Body of pancreas (tissue), 4 donors: Measurements from ENCODE around the gene IFI30. TPM values are rescaled to one million over a fixed set of nuclear protein-coding genes. Genes with fewer than 3 reads are reported as not detected.

ENCODE experiments used
- ATAC-seq: fragments of 150-250 bp; one replicate; pipeline ENCODE4 v1.9.1; 2016
- DNase-seq, 4 donors: peaks; one replicate each; pipeline ENCODE4 v3.0.0-alpha.2; 2019
- H3K27ac ChIP-seq, 4 donors: fragments of 200-600 bp; sonication (generic); 1 replicate in 3 of 4; 2 replicates in 1 of 4; pipeline versions ENCODE4 v1.5.1 to v1.6.1; 2016 to 2019; ENCODE audit warnings: mild to moderate bottlenecking in 1 of 4, mixed read lengths in 1 of 4, moderate library complexity in 1 of 4
- H3K27me3 ChIP-seq, 2 donors: fragments of 200-600 bp; sonication (generic); one replicate each; pipeline ENCODE4 v1.6.0; 2016; ENCODE audit warnings: mild to moderate bottlenecking in 1 of 2
- H3K36me3 ChIP-seq, 2 donors: fragments of 200-600 bp; sonication (generic); replicated peaks in 1 of 2; 2 replicates each; pipeline ENCODE4 v1.5.1; 2016; ENCODE audit warnings: low read depth in 2 of 2; ENCODE audit not compliant: insufficient read depth in 1 of 2
- H3K4me1 ChIP-seq: fragments of 200-600 bp; sonication (generic); one replicate; pipeline ENCODE4 v1.6.0; 2016
- H3K4me3 ChIP-seq, 2 donors: fragments of 200-600 bp; sonication (generic); 1 replicate in 1 of 2; 2 replicates in 1 of 2; pipeline ENCODE4 v1.5.1; 2016 to 2019
- H3K9me3 ChIP-seq, 3 donors: fragments of 200-600 bp; sonication (generic); 1 replicate in 2 of 3; 2 replicates in 1 of 3; pipeline ENCODE4 v1.5.1; 2016
- CTCF ChIP-seq, 7 experiments: fragments of 450-650 bp in 4 of 7; fragments of 200-600 bp in 3 of 7; sonication (generic) in 3 of 7; IDR thresholded peaks; one replicate each; pipeline ENCODE4 v1.5.1; 2016 to 2019; ENCODE audit warnings: antibody characterized with exemption in 7 of 7
- POLR2A ChIP-seq, 3 donors: fragments of 450-650 bp; IDR thresholded peaks; one replicate each; pipeline ENCODE4 v1.6.1; 2016; ENCODE audit warnings: antibody characterized with exemption in 3 of 3, mild to moderate bottlenecking in 2 of 3
- WGBS, 2 donors: methylation state at CpG; one replicate each; pipeline ENCODE4 v1.1.5; 2017; 5-methylcytosine and 5-hydroxymethylcytosine counted together
- intact Hi-C: fragments of 100-400 bp; cut with DNase I; formaldehyde crosslinking; loops from one replicate; pipeline ENCODE4 v1.15.1; 2023
- total RNA-seq, 2 donors: library from RNA; depleted of rRNA; stranded (reverse); fragments of >200 nt; gene quantifications; one replicate each; pipeline ENCODE4 v1.1.0, GENCODE V29; 2016

Gene IFI30
- total RNA-seq, 2 donors from 2014 or later = 30.3 to 32.9 TPM

- Histone ChIP-seq H3K27me3 (no peaks in the 10 kb centered on the region), H3K27ac (peak overlapping the region; percentile 40 to 88 (median 68)), H3K4me3 (no peak overlapping the region), H3K36me3 (no peaks in the 10 kb centered on the region), H3K4me1 (peaks cover 25% of the 10 kb centered on the region), H3K9me3 (no peaks in the 10 kb centered on the region)
- 80 to 91% methylated on average over 7 of the region's 7 CpGs for WGBS, 2 donors
- TF ChIP-seq POLR2A (IDR thresholded peaks at IDR 0.05) = no peak
- TF ChIP-seq CTCF (IDR thresholded peaks at IDR 0.05) = no peak
- intact Hi-C loops = no loop called here
- DNase-seq (no peak), ATAC-seq (no peak)
Measured at GRCh38 chr19:18172331-18173053, 1.1 kb upstream of the IFI30 start.

GRCh38 chr19:18173054-18173571 is 500 bp upstream of the IFI30 start:
- intact Hi-C loops = no loop called here
- H3K4me3 ChIP-seq = no peak overlapping the region
- H3K4me1 ChIP-seq = peaks cover 25% of the 10 kb centered on the region
- no peaks in the 10 kb centered on the region for H3K27me3 ChIP-seq
- H3K36me3 ChIP-seq = no peaks in the 10 kb centered on the region
- no peaks in the 10 kb centered on the region for H3K9me3 ChIP-seq
- peak overlapping the region; percentile 60 to 88 (median 79) for H3K27ac ChIP-seq
- ATAC-seq = no peak
- DNase-seq = peak in 1 of 4 donors; percentile 80
- TF ChIP-seq POLR2A (IDR thresholded peaks at IDR 0.05) (no peak), CTCF (IDR thresholded peaks at IDR 0.05) (no peak)
- WGBS, 2 donors = 69 to 79% methylated on average over 15 to 17 of the region's 18 CpGs

- Histone ChIP-seq H3K36me3 (no peaks in the 10 kb centered on the region), H3K9me3 (no peaks in the 10 kb centered on the region), H3K27me3 (no peaks in the 10 kb centered on the region), H3K4me3 (no peak overlapping the region), H3K27ac (peak overlapping the region in 2 of 4 donors; percentile 60 to 88), H3K4me1 (peaks cover 25% of the 10 kb centered on the region)
- no peak for DNase-seq
- TF ChIP-seq CTCF (IDR thresholded peaks at IDR 0.05) (no peak), POLR2A (IDR thresholded peaks at IDR 0.05) (no peak)
- WGBS, 2 donors = 72 to 82% methylated on average over 6 to 11 of the region's 11 CpGs
- intact Hi-C loops = no loop called here
- ATAC-seq = no peak
Measured at GRCh38 chr19:18174983-18175382, 1.4 kb downstream of the IFI30 start.

GRCh38 chr19:18176367-18177310 is 3.0 kb downstream of the IFI30 start:
- intact Hi-C loops = no loop called here
- Histone ChIP-seq H3K27ac (no peak overlapping the region), H3K36me3 (no peaks in the 10 kb centered on the region), H3K9me3 (no peaks in the 10 kb centered on the region), H3K4me1 (peaks cover 22% of the 10 kb centered on the region), H3K27me3 (no peaks in the 10 kb centered on the region), H3K4me3 (no peak overlapping the region)
- TF ChIP-seq POLR2A (IDR thresholded peaks at IDR 0.05) (no peak), CTCF (IDR thresholded peaks at IDR 0.05) (no peak)
- DNase-seq (no peak), ATAC-seq (no peak)
- WGBS, 2 donors = 72 to 89% methylated on average over 9 to 18 of the region's 19 CpGs
